ENCODE measurements around the gene EN2.

EN2 gene

DNA sequence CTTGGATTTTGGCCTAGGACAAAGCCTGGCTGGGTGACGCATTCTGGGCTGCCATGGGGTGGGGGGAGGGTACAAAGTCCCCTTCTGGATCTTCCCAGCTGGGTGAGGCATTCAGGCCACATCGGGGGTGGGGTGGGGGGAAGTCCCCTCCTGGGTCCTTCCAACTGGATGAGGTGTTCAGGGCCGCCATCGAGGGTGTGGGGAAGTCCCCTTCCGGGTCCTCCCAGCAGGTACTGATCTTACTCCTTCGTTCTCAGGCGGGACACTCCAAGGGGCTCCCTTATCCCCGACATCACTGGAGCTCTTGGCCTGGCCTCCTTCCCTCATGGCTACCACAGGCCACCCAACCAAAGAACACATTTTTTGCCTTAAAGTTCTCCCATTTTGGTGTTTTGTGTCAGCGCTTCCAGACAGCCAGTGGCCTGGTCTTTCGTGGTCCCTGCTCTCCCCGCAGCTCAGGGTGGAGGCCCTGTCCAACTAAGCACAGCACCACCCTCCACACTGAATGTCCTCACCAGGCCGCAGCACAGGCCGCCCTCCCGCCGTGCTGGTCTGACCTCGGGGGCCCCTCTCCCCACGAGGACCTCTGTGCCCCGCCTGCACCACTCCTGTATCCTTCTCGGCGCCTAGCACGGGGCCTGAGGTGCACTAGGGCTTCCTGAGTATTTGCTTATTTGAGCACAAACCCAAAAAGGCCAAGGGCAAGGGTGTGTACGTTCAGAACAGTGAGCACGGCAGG, 38.5 kb downstream of the EN2 start:
- H3K27ac ChIP-seq = no peak overlapping the region

GRCh38 chr7:155497149-155497901, 39.4 kb downstream of the EN2 start:
- DNase-seq (ENCODE audit: low read depth, low spot score) = no peak
- no peak overlapping the region for H3K27ac ChIP-seq

More for the DNA sequence above, 38.5 kb downstream of the EN2 start:
- DNase-seq (ENCODE audit: low read depth, low spot score) = no peak

DNA sequence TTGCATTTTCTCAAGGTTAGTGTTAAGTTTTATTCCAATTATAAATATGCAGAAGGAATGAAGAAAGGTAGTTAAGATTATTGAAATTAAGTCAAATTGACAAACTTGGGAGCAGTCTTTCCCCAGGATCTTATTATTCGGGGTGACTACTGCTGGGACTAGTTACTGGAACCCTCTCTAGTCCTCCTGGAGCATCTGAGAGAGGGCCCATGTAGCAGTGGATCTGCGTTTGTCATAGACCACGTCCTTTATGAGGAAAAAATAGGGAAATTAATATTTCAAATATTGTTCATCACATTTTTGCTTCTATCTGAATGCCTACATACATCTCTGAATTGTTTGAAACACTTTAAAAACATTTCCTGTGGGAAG, 47.5 kb downstream of the EN2 start:
- H3K27ac ChIP-seq = no peak overlapping the region

DNA sequence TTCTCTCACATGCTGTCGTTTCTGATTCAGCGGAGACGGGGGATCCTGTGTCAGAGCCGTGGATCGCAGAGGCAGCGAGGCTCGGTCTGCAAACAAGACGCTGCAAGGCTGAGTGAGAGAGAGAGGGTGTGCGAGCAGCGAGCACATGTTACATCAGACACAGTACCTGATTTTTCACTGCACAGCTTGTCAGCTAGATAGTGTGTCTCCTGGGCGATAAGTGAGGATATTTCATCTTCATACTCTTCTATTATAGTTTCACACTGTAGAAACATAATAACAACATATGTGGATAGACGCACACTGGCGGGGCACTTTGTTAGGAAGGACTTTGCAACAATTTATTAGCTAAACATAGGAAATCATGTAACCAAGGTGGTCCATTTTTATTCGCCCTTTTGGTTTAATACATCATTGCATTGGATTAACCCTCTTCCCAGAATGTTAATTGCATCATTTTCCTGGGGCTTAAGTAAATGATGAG, 49.0 kb downstream of the EN2 start:
- no peak overlapping the region for H3K27ac ChIP-seq
- DNase-seq (ENCODE audit: low read depth, low spot score) = no peak

More for the DNA sequence above, 47.5 kb downstream of the EN2 start:
- DNase-seq (ENCODE audit: low read depth, low spot score) = no peak

DNA sequence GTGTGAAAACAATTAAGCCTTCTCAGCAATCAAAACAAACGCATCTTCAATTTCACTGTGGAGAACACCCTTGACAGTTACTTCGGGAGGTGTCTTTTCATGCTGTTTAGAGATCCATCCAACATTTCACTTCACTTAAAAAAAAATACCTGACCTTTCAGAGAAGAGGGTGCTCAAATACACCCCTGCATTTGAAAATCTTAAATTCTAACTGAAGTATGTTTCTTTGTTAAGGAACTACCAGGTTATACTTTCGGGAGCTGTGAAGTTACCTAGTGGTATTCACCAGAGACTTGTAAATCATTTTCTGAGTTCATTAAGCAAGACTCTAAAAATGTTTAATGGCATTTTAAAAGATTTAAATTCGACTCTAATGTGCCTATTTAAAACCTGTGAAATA, 49.6 kb downstream of the EN2 start:
- DNase-seq (ENCODE audit: low read depth, low spot score) = no peak
- H3K27ac ChIP-seq = no peak overlapping the region

GRCh38 chr7:155508376-155509358, 50.7 kb downstream of the EN2 start:
- no peak overlapping the region for H3K27ac ChIP-seq
- no peak for DNase-seq (ENCODE audit: low read depth, low spot score)

DNA sequence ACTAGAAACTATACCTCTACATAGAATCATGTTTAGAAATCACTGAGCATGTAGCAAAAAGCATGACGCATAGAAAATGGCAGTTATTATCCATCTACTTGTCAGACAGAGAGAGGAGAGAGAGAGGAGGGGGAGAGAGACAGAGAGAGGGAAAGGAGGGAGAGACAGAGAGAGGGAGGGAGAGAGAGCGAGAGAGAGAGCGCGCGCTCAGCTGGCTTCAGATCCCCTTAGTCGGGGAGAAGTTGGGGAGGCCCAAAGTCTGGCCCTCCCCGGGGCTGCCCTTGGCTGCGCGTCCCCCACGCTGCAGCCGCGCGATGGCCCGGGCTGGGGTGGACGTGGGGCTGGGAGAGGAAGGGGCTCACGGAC, 51.4 kb downstream of the EN2 start:
- no peak for DNase-seq (ENCODE audit: low read depth, low spot score)
- H3K27ac ChIP-seq = no peak overlapping the region

DNA sequence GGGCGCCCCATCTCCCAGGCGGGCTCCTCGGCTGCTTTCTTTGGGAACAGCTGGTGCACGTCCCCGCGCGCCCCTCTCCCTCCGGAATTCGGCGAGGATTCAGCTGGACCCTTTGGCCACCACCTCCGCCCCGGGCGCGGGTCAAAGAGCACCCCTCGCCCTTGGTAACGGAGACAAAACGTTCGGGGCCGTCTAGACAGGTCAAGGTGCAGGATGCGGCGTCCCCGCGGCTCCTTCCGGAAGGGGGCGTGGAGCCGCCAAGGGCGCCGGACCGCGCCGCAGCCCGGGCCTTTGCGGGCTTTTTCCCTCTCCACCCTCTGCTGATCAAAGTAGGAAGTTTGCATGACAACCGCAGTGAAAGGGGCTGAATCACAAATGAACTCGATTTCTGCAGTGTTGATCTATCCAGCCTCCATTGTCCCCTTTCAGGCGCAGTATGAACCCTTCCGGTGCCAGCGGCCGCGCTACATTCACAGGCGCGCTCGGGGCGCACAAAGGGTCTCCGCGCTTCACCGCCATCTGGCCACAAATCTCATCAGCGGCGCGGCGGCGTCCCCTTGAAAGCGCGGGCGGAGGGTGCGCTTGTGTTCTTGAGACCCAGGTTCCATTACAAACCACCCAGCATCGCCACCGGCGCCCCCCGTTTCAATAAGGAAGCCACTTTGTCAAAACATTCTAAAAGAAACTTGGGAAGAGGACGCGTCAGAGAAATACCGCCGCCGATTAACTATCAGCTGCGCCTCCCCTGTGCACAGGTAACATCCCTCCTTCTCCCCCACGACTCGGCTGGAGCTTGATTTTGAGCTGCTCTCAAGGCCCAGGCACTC, 52.0 kb downstream of the EN2 start:
- no peak for DNase-seq (ENCODE audit: low read depth, low spot score)
- no peak overlapping the region for H3K27ac ChIP-seq

- H3K27ac ChIP-seq = no peak overlapping the region
- no peak for DNase-seq (ENCODE audit: low read depth, low spot score)
Observed at GRCh38 chr7:155510975-155511701, 53.2 kb downstream of the EN2 start.

DNA sequence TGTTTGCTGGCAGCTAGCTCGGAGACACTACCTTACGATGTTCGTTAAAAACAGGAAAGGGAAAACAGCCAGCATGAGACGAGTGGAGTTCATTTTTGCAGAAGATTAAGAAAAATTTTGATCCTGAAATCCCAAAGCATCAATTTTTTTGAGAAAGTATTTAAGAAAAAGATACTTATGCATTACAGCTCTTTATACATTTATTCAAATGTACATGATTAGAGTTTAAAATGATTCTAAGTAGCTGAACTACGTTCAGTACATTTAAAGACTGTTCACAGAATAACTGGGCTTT, 53.7 kb downstream of the EN2 start:
- no peak overlapping the region for H3K27ac ChIP-seq
- DNase-seq (ENCODE audit: low read depth, low spot score) = no peak

DNA sequence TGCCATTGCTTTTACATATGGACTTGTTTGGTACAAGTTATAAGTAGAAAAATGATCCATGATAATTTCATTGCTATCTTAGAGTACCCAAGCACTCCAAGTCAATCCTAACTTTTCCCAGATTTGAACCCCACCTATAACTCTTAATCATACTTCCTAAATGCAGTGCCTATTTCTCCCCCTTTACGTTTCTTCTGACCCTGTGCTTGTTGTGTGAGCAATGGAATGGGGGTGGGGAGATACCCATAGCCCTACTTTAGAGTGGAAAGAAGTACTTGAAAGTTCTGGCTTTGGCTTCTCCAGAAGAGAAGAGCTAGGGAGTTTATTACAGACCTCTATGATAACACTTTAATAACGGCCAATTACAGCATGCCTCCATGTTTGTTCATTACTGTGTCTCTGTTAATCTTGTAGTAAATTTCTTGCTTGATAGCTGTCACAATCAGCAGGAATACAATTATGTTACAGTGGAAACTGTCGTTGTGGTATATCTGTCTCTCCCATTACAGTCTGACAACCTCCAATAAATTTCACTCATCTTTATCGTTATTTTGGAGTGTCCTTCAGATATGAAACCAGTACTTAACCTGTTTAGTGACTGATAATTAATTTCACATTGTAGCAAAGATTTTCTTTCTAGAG, 54.4 kb downstream of the EN2 start:
- DNase-seq (ENCODE audit: low read depth, low spot score) = no peak

GRCh38 chr7:155513543-155514285, 55.8 kb downstream of the EN2 start:
- no peak for DNase-seq (ENCODE audit: low read depth, low spot score)
- H3K27ac ChIP-seq = no peak overlapping the region

More for the DNA sequence above, 54.4 kb downstream of the EN2 start:
- H3K27ac ChIP-seq = no peak overlapping the region

DNA sequence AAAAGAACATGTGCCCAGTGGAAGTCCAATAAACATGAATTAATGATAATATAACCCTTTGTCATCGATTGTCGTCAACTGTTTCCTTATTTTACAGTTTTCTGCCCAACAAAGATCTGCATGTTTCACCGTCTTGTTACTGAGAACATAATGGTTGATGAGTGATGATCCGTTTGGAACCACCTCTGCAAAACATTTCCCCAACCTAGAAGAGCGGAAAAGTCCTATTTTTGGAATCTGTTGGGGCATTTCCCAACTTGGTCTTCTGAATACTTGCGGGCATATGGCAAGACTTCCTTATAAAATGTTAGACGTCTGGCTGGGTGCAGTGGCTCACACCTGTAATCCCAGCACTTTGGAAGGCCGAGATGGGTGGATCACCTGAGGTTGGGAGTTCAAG, 56.4 kb downstream of the EN2 start:
- no peak overlapping the region for H3K27ac ChIP-seq
- DNase-seq (ENCODE audit: low read depth, low spot score) = no peak
